ENCODE measurements around the gene SLC25A26.

Gene SLC25A26

DNA sequence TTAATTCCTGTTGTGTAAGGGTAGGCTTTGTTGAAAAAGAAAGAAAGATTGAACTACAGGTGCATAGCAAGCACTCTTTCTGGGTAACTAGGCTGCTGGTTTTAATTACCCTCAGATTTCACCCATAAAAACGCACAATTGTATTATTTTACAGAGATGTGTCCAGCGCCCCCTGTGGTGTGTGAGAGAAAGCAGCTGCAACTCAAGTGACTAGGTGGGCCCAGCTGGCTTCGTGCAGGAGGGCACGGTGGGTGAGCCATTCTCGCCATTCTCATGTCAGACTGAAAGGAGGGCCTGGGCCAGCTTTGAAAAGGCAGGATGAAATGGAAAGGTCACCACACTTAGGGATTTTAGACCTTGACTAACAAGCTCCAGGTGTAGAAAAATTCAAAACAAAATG lies 157.5 kb downstream of the SLC25A26 start:
- peak; percentile 11 for DNase-seq

DNA sequence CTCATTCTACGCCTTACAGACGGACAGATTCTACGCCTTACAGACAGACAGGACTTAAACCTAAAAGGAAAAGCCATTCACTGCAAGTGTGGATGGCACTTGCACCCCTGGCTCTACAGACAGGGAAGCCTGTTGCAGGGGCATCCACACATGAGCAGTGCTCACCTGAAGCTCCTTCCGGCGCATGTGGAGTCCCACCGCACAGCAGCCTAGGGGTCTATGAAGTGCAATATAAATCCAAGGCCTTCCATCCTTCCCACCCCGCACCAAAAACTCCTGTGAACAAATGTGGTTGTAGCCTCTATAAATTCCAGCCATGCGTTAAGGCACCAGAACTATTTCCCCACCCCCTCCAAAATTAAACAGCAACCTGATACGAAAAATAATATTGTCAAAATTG lies 158.8 kb downstream of the SLC25A26 start:
- no peak for DNase-seq

DNA sequence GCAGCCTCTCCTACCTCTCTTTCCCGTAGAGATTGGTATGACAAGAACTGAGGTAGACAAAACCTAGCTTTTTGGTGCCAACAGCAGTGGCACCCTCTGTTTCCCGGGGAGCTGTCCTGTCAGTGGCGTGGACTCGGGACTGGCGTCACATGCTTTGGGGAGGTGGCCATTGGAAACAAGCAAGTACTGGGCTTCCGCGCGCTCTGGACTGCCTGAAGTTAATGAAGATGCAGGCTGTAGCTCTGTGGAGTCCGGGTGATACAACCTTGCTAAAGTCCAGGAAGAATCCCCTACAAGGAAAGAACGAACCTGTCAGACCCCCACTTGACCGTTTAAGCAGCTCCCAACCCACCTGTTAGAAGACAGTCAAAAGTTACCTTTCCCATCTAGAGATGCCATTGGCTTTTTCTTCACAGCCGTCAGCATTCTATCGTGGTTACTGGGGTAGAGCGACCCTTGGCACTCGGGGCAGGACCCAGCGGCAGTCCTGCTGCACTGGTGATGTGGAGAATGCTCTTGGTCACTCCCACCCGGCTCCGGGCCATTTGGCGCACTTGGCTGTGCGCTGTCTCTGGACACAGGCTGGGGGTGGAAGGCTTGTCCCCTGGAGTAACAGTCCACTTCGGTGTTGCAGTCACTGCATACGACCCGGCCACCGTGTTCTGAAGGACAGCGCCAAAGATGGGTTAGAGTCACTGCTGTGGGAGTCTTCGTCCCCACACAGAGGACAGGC lies 159.6 kb downstream of the SLC25A26 start:
- no peak for DNase-seq

- DNase-seq, result no peak
Measured at GRCh38 chr3:66381626-66382025, 160.8 kb downstream of the SLC25A26 start.

DNA sequence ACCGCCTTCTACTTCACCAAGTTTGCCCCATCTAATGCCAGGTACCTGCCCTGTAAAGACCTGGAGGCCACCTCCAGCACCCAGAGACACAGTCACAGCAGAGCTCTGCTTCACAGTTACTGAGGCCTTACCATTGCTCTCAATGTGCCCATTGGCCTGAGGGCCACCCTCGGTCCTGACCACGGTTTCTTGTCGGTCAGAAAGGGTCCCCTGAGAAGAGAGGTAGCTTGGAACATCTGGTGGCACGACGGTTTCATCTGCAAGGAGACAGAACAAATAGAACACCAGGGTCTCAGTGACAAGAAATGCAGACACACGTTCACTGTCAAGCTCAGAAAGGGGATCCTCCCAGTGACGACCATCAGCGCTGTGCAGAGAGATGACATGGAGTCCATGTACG lies 161.3 kb downstream of the SLC25A26 start:
- no peak for DNase-seq

- no peak for DNase-seq
Measured at GRCh38 chr3:66383023-66383422, 162.2 kb downstream of the SLC25A26 start.

DNA sequence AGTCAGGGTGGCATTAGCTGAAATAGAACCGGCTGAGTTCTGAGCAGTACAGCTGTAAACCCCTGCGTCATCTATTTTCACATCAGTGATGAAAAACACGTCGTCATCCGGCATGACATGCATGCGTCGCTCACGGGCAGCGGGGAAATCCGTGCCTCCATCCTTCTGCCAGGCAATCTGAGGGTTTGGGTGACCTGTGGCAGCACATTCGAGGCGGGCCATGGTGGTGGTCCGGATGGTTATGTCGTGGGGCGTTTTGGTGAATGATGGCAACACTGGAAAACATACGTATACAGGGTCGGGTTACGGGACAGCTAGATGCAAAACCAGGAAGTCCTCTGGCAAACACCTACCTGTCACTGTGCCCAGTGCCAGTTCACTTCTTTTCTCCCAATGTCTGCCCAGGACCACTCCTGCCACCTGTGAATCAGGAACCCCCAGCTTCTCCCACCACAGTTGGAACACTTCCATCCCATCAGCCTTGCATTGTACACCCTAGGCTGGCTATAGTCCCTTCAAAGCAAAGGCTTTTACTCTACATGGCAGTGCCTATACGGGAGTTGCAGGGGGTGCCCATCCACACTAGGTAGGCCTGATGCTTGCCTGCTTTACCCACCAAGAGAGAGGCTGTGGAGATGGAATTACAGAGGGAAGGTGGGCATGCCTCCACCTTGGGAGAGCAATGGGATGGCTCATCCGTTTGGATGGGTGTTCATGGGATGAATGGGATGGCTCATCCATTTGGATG lies 163.4 kb downstream of the SLC25A26 start:
- no peak for DNase-seq

GRCh38 chr3:66385066-66385465 lies 164.3 kb downstream of the SLC25A26 start:
- DNase-seq, result no peak

DNA sequence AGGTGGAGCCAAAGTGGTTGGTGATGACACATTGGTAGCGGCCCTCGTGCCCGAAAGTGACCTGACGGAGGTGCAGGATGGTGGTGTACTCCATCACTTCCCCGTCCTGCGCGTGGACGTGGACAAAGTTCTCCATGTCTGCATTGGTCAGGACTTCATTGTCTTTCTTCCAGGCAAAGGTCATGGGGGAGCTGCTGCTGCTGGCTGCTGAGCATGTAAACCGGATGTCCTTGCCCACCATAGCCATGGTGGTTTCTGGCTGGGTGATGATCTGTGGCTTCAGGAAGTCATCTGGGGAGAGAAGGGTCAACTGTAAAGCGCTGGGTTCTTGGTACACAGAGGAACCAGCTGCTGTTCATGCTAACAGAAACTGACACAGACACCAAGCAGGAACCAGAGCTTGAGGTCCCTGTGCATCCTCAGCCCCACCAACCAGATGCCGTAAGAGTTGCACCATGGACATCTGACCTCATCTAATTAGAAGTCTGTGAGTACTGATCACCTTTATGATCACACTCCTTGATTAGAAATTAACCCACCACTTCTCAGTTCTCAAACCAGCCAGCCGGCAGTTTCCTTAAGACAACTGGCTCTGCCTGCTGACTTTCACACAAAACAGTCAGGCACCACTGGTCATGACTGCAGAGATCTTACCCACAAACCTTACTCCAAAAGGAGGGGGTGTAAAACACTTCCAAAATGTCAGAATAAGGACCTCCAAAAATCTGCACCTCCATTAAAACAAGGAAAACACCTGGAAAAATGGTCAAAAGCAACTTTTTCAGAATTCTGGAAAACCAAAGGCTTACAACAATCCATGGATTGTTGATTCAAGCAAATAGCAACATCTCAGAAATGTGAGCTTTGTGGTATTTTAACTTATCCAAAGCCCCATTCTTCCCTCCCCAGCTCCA lies 165.5 kb downstream of the SLC25A26 start:
- no peak for DNase-seq

DNA sequence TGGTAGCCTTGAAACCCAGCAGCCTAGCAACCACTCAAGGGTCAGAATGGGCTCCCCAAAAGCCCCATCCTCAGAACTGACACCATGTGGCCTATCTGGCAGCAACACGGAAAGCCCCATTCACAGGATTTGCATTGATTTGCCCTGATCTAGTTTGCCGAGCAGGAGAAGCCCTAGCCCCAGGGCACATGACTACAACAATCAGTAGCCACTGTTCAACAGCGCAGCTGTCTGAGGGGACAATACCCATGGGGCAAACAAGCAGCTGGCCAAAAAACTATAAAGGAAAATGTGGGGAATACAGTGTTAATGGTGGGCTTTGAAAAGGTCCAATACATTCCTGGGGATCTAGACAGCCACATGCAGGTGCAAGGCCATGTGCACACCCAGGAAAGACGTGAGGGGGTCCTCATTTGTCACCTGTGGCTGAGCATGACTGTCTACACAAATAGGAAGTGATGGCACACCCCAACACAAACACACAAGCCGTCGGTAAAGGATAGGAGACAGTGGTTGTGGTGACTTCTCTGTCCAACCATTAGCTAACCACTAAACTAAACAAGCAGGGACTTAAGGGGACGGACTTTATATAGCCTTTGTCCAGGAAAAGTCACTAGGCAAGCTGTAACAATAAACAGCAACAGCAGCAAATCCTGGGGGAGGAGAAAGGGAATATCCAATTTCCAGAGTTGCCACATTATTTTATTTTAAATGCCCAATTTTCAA lies 166.3 kb downstream of the SLC25A26 start:
- no peak for DNase-seq

DNA sequence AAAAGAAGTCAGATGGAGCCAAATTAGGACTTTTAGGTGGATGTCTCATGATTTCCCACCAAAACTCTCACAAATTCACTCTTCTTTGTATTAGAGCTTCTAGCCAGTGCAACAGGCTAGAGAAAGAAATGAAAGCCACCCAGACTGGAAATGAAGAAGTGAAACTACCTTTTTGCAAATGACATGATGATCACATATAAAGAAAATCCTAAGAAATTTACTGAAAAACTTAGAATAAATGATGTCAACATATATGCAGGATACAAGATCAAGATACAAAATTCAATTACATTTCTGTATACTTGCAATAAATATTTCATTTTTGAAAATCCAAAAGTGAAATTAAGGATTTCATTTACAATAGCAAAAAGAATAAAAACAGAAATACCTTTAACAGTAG lies 169.2 kb downstream of the SLC25A26 start:
- DNase-seq, result no peak

- no peak for DNase-seq
Measured at GRCh38 chr3:66392512-66392911, 171.7 kb downstream of the SLC25A26 start.

GRCh38 chr3:66392966-66393332 lies 172.1 kb downstream of the SLC25A26 start:
- DNase-seq, result no peak

DNA sequence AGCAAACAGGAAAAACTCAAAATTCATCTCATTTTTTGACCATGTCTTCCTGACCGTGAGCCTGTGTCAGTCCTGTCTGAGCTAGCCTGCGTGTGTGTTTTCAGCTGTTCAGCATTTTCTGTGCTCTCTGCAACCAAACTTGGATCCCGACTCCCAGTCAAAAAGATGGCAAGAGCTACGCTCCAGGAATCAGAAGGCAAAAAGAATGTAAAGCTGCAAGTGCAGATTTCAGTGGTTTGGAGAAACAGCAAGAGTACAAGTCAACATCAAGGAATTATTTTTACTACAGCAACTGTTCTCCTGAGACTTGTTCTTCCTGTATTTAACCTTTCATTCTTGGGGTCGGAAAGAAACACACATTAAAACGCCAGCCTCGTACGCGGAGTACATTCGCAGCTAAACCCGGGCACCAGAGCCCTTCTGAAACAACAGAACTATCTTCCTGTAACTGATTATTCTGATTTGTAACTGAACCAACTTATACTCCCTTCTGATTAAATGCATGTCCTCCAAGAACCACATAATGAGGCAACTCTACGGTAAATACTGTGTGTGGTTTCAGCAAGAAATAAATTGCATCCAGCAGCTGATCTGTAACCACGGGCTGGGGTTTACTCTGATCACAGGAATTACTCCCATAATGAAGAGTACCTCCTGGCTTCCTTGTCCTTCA lies 172.7 kb downstream of the SLC25A26 start:
- DNase-seq, result no peak

GRCh38 chr3:66394019-66394752 lies 173.4 kb downstream of the SLC25A26 start:
- DNase-seq, result no peak

GRCh38 chr3:66394753-66395249 lies 174.0 kb downstream of the SLC25A26 start:
- DNase-seq, result no peak

DNA sequence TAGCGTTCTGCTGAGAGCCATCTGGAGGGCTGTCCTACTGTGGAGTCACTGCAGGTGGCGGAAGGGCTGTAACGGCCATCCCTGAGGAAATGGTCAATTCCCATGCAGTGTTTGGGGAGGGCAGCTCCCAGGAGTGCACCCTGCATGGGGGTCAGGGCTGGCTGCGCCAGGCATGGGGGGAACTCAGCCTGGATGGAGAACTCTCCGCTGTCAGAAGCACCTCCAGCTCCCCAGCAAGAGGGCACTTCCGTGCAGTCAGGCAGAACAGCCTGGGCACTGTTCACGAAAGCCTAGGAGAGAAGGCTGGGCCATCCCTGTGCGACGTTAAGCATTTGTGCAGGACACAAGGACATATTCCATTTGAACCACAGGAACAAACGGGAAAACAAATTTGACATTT lies 174.8 kb downstream of the SLC25A26 start:
- DNase-seq, result no peak

DNA sequence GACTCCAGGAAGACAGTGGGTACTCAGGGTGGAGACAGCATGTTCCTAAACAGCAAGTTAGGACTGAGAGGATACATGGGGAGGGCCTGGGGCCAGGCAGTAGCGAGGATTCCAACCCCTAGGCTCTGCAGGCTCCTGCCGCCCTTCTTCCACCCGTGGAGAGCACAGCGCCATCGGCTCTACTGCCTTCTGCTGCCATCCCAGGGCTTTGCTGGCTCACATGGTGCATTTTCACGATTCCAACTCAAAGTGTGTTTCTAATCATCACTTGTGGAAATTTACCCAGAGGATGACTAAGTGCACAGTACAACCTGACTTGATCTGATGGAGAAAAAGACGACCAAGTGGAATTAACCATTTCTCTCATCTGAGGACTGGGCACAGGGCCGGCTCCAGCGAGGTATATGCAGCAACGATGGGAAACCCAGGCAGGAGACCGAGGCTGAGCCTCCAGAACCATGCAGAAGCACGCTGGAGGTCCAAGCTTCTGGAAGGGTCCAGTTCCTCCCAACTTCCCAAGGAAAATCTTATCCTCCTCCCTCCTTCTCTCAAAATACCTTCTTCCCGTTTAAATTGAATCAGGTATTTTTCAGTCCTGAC lies 175.5 kb downstream of the SLC25A26 start:
- no peak for DNase-seq

DNA sequence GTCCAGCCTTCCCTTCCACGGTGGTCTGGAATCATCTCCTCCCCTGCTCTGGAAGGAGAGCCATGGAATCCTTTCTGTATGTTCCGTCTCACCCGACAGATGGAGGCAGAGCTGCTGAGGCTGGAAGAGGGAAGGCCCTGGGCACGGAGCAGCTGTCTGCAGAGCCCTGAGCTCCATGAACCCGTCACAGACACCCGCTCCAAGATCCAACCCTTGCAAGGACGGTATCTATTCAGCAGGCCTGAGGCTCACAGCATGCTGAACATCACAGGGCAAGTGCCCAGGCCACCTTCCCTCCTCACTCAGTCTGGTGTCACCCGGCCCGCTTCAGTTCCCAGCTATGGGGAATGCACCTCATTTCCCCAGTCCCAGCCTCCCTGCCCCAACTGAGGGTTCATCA lies 176.1 kb downstream of the SLC25A26 start:
- no peak for DNase-seq

DNA sequence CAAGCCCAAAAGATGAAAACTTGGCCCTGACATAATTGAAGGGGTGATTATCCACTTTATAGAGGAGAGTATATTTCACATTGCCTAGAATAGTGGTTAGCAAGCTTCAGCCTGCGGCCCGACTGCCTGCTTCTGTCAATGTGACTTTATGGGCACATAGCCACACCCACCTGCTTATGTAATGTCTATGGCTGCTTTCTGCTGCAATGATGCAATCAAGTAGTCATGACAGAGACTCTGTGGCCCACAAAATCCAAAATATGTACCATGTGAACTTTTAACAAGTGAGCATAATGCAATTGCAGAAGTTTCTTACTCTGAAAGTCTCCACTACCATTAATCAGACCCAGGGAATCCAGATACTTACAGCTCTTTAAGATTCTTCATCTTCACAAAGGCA lies 176.9 kb downstream of the SLC25A26 start:
- no peak for DNase-seq

All from DMS53 (cell line).